Middle frontal gyrus (tissue), 1 donor: ENCODE data around the gene TMEM18.

Source experiments
- DNase-seq: peaks from one replicate; pipeline ENCODE4 v3.0.0-alpha.2; 2015; ENCODE audit warnings: low spot score; ENCODE audit errors: extremely low spot score

Gene TMEM18

DNA sequence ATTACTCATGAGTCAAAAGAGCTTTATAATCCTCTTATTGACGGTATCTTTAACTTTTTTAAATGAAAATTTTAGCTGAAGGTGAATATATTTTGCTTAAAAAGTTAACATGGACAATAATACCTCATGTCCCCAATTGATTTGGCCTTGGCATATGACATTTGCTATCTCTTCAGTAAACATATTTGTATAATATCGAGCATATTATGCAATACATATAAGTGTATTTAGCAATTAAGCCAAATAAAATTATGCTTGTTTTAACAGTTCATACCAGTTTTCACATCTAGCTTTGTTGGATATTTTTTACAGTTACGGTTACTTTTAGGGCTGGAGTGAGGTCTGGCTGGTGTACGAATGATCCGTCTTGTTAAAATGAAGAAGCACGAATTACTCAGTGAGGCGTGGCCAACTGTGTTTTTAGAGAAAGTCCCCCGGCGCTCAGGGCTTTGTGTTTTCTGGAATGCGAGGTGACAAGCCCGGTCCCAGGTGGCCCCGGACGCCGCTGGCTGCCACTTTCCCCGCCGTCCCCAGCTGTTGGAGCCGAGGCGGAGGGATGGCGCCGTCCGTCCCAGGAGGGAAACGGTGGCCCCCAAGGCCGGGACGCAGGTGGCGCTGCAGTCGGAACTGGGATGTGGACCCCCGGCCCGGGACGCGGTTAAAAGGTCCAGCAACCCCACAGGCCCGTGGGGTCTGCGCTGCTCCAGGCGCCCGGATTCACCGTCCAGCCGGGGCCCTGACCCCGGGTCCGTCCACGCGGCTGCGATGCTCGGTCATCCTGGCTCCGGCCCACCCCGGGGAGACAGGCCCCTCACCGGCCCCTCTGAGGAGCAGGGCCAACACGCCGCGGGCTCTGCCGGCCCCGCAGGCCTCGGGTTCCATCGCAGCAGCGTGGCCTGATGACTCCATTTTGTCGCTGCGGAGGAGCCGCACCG is 41.3 kb downstream of the TMEM18 start:
- no peak for DNase-seq

DNA sequence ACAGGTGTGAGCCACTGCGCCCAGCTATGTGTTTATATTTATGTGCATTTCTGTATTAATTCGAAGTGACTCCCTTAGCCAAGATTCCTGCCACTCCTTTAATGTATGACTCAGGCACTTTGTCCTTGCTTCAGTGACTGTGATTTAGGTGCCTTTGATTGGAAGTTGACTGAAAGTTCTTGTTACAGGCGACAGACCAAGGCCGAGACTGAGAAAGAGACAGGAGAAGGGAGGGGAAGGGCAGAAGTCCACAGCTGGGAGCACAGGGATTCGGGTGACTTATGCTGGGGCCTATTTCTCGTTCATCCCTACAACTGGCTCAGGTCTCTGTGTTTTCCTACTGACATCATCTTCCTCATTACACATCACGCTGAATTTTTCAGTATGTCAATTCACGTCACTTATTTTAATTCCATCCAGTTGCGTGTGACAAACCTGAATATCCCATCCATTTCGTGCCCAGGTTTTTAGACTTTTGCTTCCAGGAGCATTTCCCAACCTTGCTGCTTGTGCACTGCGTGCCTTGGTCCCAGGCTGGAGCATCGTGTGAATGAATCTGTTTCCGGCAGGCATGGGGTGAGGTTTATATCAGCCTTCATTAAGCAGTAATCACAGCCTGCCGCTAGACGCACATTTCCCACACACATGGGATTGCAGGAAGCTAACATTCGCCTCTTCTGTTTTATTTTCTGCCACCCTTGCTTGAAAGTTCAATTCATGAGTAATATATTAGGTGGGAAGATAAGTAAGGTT is 42.4 kb downstream of the TMEM18 start:
- DNase-seq = no peak

DNA sequence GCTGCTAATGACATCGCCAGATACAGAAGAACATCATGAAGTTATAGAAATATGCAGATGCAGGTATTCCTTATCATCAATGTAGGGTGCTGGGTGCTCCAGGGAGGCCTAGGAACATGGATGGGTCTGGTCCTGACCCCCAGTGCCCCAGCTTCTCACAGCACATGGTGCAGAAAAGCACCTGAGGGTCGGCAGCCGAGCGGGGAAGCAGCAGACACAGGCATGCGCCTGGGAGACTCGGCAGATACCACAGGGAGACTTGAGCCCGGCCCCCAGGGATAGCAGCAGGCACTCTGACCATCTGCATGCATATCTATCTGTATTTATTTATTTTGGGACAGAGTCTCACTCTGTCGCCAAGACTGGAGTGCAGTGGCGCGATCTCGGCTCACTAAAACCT is 43.2 kb downstream of the TMEM18 start:
- no peak for DNase-seq

DNA sequence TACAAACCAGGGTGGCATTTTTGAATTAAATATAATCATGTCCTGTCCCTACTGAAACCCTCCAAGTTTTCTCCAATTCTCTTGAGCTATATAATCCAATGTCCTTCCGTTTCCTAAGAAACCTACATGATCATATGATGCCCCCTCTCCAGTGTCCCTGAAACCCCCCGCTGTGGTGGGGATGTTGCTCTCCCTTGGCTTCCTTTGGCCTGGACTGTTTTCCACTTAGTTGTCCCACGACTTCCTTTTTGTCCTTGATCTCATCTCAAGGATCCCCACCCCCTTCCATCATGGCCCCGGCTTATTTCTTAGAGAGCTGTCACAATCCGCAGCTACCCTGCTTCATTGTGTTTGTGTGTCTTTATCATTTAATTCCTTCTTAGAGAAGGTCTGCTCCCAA is 43.8 kb downstream of the TMEM18 start:
- no peak for DNase-seq

DNA sequence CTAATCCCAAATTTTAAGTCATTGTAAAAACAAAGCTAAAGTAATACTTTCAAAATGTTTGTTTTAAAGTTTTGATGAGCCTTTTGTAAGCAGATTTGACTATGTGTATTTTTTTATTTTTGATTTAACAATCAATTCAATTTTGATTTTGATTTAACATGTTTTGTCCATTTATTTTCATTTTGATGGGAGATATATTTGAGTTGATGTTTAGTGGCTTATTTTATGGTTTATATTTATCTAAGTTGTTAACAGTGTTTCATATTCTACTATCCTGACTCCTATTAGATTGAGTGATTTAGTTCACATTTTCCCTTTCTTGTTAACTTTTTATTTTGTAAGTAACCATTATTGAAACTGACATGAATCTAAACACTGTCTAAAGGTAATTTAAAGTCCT is 44.7 kb downstream of the TMEM18 start:
- DNase-seq = no peak

DNA sequence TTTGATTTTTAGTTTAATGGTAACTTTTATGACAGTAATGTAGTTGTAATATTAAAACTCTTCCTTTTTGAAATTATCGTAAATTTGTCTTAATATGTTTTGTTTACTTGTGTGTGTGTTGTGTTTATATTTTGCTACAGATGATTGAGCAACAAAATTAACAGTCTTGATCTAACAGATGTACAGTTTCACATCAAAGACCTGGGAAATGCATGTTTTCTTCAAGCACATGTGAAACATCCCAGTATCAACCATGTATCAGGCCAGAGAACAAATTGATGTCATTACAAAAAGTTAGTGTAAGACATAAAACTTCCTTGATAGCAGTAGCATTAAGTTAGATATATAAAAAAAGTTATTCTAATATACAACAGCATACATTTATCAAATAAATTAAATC is 45.5 kb downstream of the TMEM18 start:
- no peak for DNase-seq

DNA sequence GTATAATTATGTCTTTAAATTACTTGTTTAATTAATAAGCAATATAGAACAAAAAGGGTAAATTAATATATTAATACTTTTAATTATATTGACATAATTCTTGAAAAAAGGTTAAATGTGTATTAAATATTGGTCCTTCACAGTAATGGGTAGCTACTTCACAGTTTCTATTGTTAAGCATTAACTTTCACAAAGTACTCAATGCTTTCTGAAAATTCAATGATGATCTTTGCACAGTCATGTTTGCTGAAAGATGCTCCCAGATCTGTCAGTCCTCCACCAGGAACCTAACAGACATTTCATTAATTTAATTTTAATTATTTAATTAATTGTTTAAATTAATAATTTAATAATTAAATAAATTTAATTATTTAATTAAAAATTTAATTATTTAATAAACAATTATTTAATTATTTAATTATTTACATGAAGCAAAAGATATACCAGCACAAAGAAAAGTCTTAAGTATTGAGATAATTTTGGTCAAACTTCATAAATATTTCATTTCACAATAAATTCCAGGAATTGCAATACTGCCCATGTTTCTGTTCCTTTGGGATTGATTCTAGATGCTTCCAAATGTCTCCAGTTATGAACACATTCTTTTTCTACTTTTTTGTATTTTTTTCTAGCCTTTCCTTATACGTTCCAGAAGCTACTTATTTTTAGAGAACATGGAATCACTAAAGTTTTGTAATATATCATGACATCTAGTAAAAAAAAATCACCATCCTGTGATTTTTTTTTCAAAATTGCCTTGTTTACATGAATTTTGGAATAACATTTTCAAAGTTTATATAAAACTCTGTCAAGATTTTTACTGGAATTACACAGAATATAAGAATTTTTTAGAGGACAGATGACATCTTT is 46.5 kb downstream of the TMEM18 start:
- no peak for DNase-seq

DNA sequence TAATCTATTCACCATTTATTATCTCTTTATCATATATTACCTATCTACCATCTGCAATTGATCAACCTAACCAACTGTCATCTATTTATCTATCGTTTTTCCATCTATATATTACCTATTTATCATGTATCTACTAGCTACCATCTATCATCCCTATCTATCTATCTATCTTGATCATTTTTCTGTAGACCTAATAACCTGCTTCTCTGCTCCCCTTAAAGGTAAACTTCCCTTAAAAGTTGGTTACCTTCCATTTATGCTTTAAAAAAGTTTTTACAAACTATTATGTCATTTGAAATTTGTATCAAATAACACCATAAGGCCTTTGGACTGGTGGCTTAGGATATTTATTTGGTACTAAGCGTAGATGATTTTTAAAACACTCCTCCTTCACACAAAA is 47.2 kb downstream of the TMEM18 start:
- no peak for DNase-seq

DNA sequence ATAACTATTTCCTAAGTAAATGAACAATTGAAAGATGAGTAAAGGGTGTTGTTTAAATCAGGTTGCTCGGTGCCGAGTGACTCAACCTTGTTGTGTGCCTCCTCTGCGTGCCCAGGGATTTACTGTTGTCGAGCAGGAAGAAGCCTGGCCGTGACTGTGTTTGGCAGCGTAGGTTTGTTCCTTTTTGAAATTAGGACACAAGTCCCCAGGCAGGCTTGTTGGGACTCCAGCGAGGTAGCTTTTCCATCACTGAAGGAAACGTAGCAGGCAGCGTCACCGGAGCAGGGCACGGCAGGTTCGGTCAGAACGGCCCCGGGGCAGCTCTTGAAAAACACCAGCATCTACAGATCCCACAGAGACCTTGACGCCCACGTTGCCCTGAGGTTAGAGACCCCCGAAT is 48.6 kb downstream of the TMEM18 start:
- DNase-seq = no peak

DNA sequence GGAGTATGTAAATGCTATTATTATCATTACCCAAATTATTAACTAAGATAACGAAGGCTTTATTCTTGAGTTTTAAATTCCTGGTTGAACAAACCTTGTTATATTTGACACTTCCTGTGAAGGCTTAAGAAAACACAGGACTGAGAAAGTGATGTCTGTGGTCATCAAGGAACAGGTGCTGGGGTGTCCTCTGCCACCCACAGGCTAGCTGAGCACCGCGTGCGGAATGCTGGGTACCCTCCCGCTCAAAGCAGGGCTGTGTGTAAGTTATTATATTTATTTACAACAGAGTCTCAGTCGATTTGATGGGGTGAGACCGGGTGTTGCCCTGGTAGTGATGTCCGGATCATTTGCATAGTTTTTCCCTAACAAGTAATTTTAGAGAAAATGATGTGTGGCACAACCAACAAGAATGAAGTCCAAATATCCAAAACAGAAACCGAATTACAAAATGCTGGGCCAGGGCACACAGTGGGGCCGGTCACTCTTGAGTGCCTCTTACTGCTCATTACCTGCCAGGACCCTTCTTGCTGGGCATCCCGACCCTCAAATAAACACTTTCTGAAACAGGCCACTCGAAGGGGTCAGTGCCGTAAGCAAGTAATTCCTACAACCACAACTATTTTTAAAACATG is 49.2 kb downstream of the TMEM18 start:
- DNase-seq = no peak

DNA sequence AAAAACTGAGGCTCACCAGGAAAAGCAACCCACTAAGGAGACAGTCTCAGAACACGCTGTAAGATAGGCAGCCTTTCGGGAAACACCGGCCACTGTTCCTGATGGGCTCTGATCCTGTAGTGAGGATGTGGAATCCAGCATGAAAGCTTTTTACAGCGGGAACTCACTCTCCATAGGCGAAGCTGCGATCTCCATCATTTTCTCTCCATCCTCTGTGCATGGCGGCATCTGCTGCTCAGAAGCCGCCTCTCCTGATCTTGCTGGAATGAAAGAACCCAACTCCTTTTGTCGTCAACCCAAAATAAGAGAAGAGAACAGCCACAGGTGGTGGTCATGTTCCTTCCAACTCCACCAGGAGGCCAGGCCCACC is 49.9 kb downstream of the TMEM18 start:
- no peak for DNase-seq

DNA sequence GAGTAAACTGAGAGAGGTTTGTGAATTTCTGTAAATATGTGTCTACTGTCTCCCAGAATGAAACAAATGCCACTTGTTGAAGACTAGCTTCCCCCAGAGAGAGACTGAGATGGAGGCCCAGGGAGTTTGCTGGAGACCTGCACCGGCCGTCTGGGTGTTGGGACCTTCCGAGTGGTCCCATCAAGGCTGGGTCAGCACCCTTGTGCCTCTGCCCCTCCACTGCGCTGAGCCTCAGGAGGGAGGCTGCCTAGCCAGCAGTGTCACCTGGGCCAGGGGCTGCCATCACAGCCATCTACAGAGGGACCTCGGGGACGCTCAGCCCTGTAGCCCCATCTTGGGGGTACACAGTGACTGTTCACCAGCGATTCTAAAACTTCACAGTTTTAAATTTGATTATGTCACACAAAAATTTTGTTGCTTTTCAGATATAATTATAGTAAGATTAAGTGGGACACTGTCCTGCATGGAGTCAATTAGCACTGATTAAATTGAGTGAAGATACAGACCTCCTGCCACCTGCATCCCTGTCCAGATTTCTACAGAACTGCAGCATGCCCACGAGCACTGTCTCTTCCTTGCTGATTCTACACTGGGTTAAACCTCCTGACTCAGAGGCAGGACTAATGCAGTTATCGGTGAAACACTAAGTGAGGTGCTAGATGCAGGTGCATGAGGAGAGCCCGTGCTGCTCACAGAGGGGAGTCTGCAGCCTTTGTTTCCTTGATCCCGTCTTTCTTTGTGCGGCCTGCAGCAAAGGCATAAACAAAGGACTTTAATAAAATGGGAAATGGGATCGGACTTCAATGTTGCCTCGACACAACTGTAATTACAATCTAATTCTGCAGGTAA is 50.5 kb downstream of the TMEM18 start:
- DNase-seq = no peak

DNA sequence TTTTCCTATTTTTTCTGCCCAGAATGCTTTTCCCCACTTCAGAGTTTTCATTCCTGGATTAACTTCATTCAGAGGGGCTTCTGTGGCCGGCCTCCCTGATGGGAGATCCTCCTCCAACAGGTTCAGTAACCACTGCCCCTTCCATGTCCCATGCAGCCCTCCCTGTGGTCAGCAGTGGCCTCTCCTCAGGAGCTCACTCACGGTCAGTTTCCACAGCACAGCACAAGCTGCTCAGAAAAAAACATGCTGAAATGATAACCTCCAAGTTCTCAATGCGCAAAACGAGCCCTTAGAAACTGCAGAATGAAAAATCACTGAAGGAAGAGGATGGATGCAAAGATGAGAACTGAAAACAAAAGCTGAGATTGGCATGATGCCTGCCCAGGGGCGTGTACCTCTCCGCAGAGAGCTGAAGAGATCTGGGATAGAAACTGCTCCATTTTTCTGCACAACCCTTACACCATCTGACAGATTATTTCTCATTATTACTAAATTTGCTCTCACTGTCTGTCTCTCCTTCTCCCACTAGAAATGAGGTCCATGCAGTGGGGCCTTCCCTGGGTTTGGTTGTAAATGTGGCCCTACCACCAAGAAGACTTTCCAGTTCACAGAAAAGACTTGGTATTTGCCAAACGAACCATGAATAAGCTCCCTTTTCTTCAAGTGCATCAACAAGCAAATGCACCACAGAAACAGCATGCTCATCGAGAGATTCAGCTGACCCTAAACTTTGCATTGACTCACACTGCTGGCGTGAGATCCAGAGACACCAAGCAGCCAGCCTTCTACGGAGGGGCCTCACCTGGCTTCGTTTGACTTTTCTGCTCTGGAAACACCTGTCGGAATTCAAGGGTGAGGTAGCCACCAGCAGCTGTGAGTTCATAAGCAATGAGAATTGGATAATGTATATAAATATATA is 51.5 kb downstream of the TMEM18 start:
- no peak for DNase-seq

DNA sequence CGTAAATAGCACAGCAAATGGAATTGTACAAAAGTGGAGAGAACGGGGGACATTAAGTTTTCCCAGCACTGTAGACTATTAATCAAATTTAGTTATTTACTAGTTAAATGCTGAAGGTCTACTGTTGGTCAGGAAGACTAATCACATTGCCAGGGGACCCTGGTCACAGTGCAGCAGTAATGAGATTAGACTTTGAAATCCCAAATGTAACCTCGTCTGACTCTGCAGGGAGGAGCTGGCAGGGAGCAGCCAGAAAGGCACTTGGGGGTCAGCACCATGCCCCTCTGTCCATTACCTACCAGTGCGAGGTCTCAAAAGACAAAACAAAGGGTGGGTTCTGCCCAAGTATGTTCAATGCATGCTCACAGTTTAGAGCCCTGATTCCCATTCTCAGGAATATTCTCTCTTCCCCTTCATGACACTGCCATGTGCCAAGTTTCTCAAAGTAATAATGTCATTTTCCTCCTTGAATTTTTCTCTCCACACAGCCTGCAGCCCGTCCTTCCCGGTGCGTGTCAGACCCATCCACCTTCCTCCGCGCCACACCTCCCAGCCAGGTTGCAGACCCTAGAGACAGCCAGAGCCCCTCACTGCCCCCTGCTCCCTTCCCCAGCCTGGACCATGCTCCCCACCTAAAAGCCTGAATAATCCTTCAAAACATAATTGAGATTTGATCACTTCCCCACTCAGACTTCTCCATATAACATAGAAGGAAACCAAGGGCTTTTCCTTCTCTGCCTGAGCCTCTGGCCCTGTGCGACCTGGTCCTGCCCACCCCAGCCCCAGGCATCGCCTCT is 52.5 kb downstream of the TMEM18 start:
- no peak for DNase-seq

DNA sequence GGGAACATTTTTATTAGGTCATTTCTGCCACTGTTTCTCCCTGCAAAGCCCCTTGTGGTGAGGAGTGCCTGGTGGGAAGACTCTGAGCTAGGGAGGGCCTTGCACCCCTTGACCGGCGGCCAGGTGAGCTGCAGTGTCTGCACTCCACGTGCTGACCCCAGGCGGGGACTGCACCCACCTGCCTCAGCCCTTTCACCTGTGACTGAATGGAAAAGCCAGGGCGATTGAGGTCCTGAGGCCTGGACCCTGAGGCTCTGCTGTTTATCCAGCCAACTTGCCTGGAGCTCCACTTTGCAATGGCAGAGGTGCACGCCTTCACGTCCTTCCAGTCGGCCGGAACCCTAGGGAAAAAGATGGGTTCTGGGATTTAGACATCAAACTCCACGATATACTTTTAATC is 53.1 kb downstream of the TMEM18 start:
- DNase-seq = no peak

DNA sequence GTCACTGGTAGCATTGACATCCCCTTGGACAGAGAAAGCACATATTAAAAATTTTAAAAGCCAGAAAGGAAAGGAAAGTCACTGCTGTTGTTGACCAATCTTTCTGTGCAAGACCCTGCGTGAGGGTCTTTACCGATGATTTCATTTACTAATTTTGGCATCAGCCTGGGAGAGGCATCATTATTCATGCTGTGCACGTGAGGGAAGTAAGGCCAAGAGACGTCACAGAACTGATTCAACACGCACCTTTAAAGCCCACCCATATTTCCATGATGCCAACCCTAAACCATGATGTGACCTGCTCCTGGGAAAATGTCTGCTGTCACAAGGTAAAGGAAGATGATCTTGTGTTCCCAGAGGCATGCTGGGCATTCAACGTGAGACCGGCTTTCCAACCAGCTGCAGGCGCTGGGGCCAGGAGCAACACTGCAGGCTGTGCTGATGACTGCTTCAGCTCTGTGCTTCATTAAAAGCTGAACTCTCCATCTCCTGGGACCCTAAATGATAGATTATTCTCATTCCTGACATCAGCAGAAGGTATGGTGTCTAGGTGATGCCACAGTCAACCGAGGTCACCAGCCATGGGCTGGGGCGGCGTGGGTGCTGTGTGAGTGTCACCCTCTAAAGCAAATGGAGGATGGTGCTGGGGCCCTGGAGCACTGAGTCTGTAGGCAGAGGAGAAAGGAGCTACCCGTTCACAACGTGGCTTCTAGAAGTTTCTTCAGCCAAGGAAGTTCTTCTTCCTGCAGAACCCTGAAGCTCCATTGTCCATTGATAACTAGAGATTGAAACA is 53.9 kb downstream of the TMEM18 start:
- no peak for DNase-seq

DNA sequence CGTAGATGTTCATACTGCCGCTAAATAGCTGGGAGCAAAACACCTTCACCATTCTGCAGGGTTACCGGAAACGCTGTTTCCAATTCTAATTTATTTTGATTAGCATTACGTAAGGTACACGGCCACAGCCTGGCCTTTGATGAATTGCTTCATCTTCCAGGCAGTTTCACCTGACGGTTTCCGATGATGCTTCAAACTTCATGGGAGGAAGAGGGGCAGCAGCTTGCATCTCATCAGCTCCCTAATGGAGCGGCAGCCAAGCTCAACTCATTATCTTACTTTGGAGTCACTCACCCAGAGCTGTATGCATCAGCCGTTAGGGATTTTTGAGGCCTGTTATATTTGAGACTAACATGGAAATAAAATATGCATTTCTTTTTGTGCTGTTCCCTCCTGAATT is 54.8 kb downstream of the TMEM18 start:
- no peak for DNase-seq
